CD4-positive, alpha-beta memory T cell (primary cell): ENCODE data around the gene AMBP. TPM values are rescaled to one million over a fixed set of nuclear protein-coding genes. Genes with fewer than 3 reads are reported as not detected.

Experiments
- CTCF ChIA-PET: fragments of 350-600 bp; sonication (Branson Sonifier 250); formaldehyde crosslinking; loops from one replicate; lab custom pipeline; 2021; ENCODE audit warnings: inconsistent platforms; ENCODE audit not compliant: partially characterized antibody; lab: Charles Lee
- POLR2A ChIA-PET: fragments of 350-600 bp; sonication (Branson Sonifier 250); formaldehyde crosslinking; loops from one replicate; lab custom pipeline; 2021; ENCODE audit not compliant: partially characterized antibody; lab: Charles Lee
- DNase-seq, 5 donors: peaks; one replicate each; pipeline versions ENCODE4 v3.0.0 to v3.0.0-alpha.2; 2020 to 2022; ENCODE audit warnings: mixed read lengths in 1 of 5
- H3K27ac ChIP-seq: one replicate; pipeline ENCODE4 v1.7.0; 2013; ENCODE audit warnings: low read depth, low read length
- H3K27me3 ChIP-seq: 2 replicates; pipeline ENCODE4 v1.7.0; 2013; ENCODE audit warnings: mild to moderate bottlenecking, low read length, moderate library complexity; ENCODE audit not compliant: insufficient read depth
- H3K36me3 ChIP-seq: 2 replicates; pipeline ENCODE4 v1.7.0; 2013; ENCODE audit warnings: mild to moderate bottlenecking, low read length, moderate library complexity; ENCODE audit not compliant: insufficient read depth
- H3K4me1 ChIP-seq: 2 replicates; pipeline ENCODE4 v1.7.0; 2013; ENCODE audit warnings: mild to moderate bottlenecking, low read length, moderate library complexity; ENCODE audit not compliant: insufficient read depth
- H3K4me3 ChIP-seq, 2 donors: one replicate each; pipeline ENCODE4 v1.7.0; 2013; ENCODE audit warnings: low read length in 2 of 2, mild to moderate bottlenecking in 1 of 2
- H3K9me3 ChIP-seq, 2 donors: one replicate each; pipeline ENCODE4 v1.7.0; 2013; ENCODE audit warnings: low read length in 2 of 2, control low read depth in 1 of 2; ENCODE audit not compliant: control insufficient read depth in 1 of 2
- H3K27ac Mint-ChIP-seq, 7 donors: one replicate each; pipeline ENCODE4 v1.8.0; 2020 to 2021; ENCODE audit warnings: mixed read lengths in 7 of 7, mild to moderate bottlenecking in 6 of 7, inconsistent platforms in 3 of 7, moderate library complexity in 3 of 7
- H3K27me3 Mint-ChIP-seq, 2 donors: one replicate each; pipeline ENCODE4 v1.8.0; 2020 to 2021; ENCODE audit warnings: mixed read lengths in 2 of 2
- H3K36me3 Mint-ChIP-seq, 2 donors: one replicate each; pipeline ENCODE4 v1.8.0; 2020 to 2021; ENCODE audit warnings: mixed read lengths in 2 of 2, inconsistent platforms in 1 of 2, mild to moderate bottlenecking in 1 of 2
- H3K4me1 Mint-ChIP-seq, 4 donors: one replicate each; pipeline ENCODE4 v1.8.0; 2020 to 2021; ENCODE audit warnings: mixed read lengths in 4 of 4, mild to moderate bottlenecking in 1 of 4
- H3K4me3 Mint-ChIP-seq, 8 donors: one replicate each; pipeline ENCODE4 v1.8.0; 2020 to 2021; ENCODE audit warnings: mixed read lengths in 8 of 8, mild to moderate bottlenecking in 7 of 8, moderate library complexity in 6 of 8, inconsistent platforms in 3 of 8
- H3K9me3 Mint-ChIP-seq, 8 donors: one replicate each; pipeline ENCODE4 v1.8.0; 2020 to 2021; ENCODE audit warnings: mixed read lengths in 8 of 8, mild to moderate bottlenecking in 5 of 8, inconsistent platforms in 3 of 8, moderate library complexity in 1 of 8
- intact Hi-C: fragments of 100-400 bp; cut with micrococcal nuclease; formaldehyde crosslinking; loops from one replicate; pipeline ENCODE4 v1.15.1; 2023
- polyA plus RNA-seq, 2 donors: library from polyadenylated mRNA; unstranded; fragments of 300-500 nt; fragmentation: Illumina TruSeq; gene quantifications; one replicate each; pipeline ENCODE4 v1.2.3, GENCODE V29; 2021
- total RNA-seq, 2 experiments: library from RNA; stranded (reverse); gene quantifications; one replicate each; pipeline ENCODE4 v1.2.3, GENCODE V29; 2021

AMBP gene
- total and polyA plus RNA-seq, 4 experiments from 2014 or later = not detected

DNA sequence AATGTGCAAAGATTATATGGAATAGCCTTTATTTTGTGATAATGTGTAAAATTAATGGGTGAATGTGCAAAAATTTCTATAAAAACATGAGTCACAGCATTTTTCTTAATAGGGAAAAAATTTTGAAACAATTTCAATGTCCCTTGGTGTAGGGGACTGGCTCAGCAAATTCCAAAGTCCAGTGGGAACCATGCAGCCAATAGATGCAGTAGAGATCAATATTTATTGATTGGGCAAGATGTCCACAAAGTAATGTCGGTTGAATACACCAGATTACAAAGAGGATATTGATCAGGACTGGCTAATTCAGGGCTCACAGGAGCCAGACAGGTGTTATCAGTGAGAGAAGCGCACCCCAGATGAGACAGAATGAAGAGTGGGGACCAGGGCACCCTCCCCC, 62.5 kb downstream of the AMBP start:
- Histone ChIP-seq H3K27me3 (no peaks in the 10 kb centered on the region), H3K27ac (no peak overlapping the region), H3K4me3 (no peak overlapping the region), H3K4me1 (no peaks in the 10 kb centered on the region), H3K9me3 (no peaks in the 10 kb centered on the region), H3K36me3 (no peaks in the 10 kb centered on the region)
- Mint-ChIP-seq H3K36me3 (peaks cover 0 to 2% of the 10 kb centered on the region in 2 donors), H3K27me3 (peaks cover 0 to 4% of the 10 kb centered on the region in 2 donors), H3K4me3 (no peak overlapping the region), H3K9me3 (peaks cover 0 to 15% (median 2%) of the 10 kb centered on the region in 8 donors), H3K4me1 (no peaks in the 10 kb centered on the region), H3K27ac (peak overlapping the region in 1 of 7 donors; percentile 13)
- CTCF ChIA-PET = no interaction called here
- intact Hi-C loops = no loop called here
- POLR2A ChIA-PET = no interaction called here
- DNase-seq = no peak

- POLR2A ChIA-PET = no interaction called here
Observed at GRCh38 chr9:114014044-114014443, 64.1 kb downstream of the AMBP start.

DNA sequence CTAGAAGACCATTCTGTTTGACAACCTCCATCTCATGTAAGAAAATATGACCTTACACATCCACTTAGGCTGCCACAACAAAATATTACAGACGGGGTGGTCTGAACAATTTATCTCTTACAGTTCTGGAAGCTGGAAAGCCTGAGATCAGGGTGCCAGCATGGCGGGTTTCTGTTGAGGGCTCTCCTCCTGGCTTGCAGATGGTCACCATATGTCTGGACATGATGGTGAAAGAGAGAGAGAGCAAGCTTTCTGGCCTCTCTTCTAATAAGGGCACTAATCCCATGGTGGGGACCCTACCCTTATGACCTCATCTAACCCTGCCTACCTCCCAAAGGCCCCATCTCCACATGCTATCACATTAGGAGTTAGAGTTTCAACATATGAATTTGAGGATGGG, 66.0 kb downstream of the AMBP start:
- Histone ChIP-seq H3K27me3 (no peaks in the 10 kb centered on the region), H3K27ac (no peak overlapping the region), H3K4me1 (no peaks in the 10 kb centered on the region), H3K36me3 (no peaks in the 10 kb centered on the region), H3K4me3 (no peak overlapping the region), H3K9me3 (no peaks in the 10 kb centered on the region)
- ChIA-PET CTCF (no interaction called here), POLR2A (no interaction called here)
- Mint-ChIP-seq H3K36me3 (peaks cover 0 to 2% of the 10 kb centered on the region in 2 donors), H3K27me3 (peaks cover 0 to 3% of the 10 kb centered on the region in 2 donors), H3K4me1 (no peaks in the 10 kb centered on the region), H3K4me3 (no peak overlapping the region), H3K9me3 (peaks cover 0 to 15% (median 2%) of the 10 kb centered on the region in 8 donors), H3K27ac (no peak overlapping the region)
- intact Hi-C loops = no loop called here
- DNase-seq = no peak

More at GRCh38 chr9:114014044-114014443, 64.1 kb downstream of the AMBP start:
- Mint-ChIP-seq H3K27ac (no peak overlapping the region), H3K4me1 (no peaks in the 10 kb centered on the region), H3K27me3 (peaks cover 0 to 3% of the 10 kb centered on the region in 2 donors), H3K4me3 (no peak overlapping the region), H3K36me3 (peaks cover 0 to 2% of the 10 kb centered on the region in 2 donors), H3K9me3 (peaks cover 0 to 15% (median 2%) of the 10 kb centered on the region in 8 donors)
- H3K4me3 ChIP-seq = no peak overlapping the region
- no peak for DNase-seq
- no peak overlapping the region for H3K27ac ChIP-seq
- H3K36me3 ChIP-seq = no peaks in the 10 kb centered on the region
- H3K9me3 ChIP-seq = no peaks in the 10 kb centered on the region
- intact Hi-C loops = no loop called here
- H3K4me1 ChIP-seq = no peaks in the 10 kb centered on the region
- no peaks in the 10 kb centered on the region for H3K27me3 ChIP-seq
- CTCF ChIA-PET = no interaction called here

DNA sequence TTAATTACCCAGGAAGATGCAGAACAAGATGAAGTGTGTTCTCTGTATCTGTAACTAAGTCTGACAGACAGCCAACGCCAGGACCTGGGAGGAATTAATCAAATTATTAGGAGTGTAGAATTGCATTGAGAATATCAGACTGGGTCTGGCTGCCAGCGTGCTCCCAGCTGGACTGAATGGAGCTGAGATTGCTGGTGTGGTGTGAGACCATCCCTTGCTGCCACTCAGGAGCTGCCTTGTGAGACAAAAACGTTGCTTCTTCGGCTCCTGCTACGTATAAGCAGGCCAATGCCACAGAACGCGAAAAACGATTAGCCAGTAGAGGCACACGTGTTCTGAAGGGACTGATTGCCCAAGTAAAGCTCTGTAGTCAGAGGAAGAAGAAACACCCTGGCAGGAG, 66.8 kb downstream of the AMBP start:
- H3K36me3 ChIP-seq = no peaks in the 10 kb centered on the region
- intact Hi-C loops = no loop called here
- H3K4me3 ChIP-seq = no peak overlapping the region
- CTCF ChIA-PET = no interaction called here
- Mint-ChIP-seq H3K27me3 (peaks cover 0 to 3% of the 10 kb centered on the region in 2 donors), H3K4me3 (no peak overlapping the region), H3K36me3 (peaks cover 0 to 3% of the 10 kb centered on the region in 2 donors), H3K27ac (no peak overlapping the region), H3K9me3 (peaks cover 0 to 15% (median 2%) of the 10 kb centered on the region in 8 donors), H3K4me1 (no peaks in the 10 kb centered on the region)
- DNase-seq = no peak
- H3K27ac ChIP-seq = no peak overlapping the region
- no peaks in the 10 kb centered on the region for H3K4me1 ChIP-seq
- H3K27me3 ChIP-seq = no peaks in the 10 kb centered on the region
- POLR2A ChIA-PET = no interaction called here
- H3K9me3 ChIP-seq = no peaks in the 10 kb centered on the region

Other genes with a start within 250 kb of the AMBP start
- 1 to 10 TPM in 1 of 2 experiments, under 1 TPM in 1; 0.80 to 1.7 TPM for gene ZNF618, start 202.0 kb downstream of the AMBP start, total RNA-seq
- under 1 TPM in 1 of 2 donors, not detected in 1; 0.79 TPM for gene ZNF618, start 202.0 kb downstream of the AMBP start, polyA plus RNA-seq
- gene KIF12, start 21.0 kb upstream of the AMBP start, total RNA-seq = not detected
- not detected for gene KIF12, start 21.0 kb upstream of the AMBP start, polyA plus RNA-seq
- 1 to 10 TPM; 1.3 TPM for gene COL27A1, start 77.2 kb upstream of the AMBP start, total RNA-seq
- gene COL27A1, start 77.2 kb upstream of the AMBP start, polyA plus RNA-seq = not detected
- not detected for gene ORM1, start 244.8 kb upstream of the AMBP start, total RNA-seq
- not detected for gene ORM1, start 244.8 kb upstream of the AMBP start, polyA plus RNA-seq